ENCODE measurements around the gene PPP2R2C.

The PPP2R2C gene

DNA sequence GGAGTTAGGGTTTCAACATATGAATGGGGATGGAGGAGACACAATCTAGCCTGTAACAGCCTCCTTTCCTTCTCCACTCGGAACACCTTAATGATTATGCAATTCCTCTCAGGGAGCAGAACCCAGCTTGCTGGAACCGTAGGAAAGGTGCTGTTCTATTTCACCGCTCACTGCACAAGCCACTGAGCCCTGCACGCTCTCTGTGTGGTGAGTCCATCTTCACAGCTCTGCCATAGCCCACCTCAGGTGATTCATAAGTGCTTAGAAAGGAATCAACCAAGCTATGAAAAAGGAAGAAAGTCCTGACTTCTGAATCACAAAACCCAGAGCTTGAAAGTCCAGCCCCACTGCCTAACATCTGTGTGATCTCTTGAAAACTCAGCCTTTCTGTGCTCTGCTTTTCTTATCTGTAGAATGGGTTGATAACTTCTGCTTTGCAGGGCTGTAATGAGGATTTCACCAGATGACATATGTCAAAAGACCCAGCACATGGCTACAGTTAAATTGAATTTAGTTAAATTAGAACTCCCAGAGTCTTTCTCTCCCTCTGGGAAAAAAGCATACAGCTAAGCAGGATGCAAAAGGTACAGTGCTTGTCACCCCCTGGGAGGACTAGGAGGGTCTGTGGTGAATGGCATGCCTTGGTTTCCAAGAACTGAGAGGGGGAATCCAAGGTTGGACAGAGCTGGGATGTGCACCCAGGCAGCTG is 111.2 kb downstream of the PPP2R2C start:
- H3K4me1 ChIP-seq (ENCODE audit: control insufficient read depth, low read depth, low read length), result no peaks in the 10 kb centered on the region
- H3K4me3 ChIP-seq (ENCODE audit: low read length), result no peak overlapping the region
- H3K27ac ChIP-seq (ENCODE audit: low read length), result no peak overlapping the region
- H3K9ac ChIP-seq (ENCODE audit: low read length), result no peak overlapping the region
- no peaks in the 10 kb centered on the region for H3K36me3 ChIP-seq (ENCODE audit: control insufficient read depth, low read depth, low read length)
- peaks cover 13% of the 10 kb centered on the region for H3K27me3 ChIP-seq (ENCODE audit: control insufficient read depth, insufficient read depth, low read length)
- H3K9me3 ChIP-seq (ENCODE audit: control insufficient read depth, low read depth, low read length), result no peaks in the 10 kb centered on the region

DNA sequence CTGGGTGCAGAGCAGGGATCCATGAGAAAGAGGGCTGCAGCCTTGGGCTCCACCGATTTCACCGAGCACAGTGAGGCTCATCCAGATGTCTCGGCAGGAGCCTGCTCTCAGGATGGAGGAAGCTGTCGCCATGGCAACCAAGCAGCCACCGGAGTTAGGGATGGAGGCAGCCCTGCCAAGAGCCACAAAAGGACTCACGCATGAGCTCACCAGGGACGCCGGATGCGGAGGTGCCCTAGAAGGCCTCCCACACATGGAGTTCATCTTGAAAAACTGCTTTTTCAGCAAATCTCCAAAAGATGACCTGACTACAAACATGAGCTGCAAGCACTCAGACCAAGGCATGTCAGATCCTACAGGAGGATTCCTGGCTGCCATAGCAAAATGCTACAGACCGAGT is 112.0 kb downstream of the PPP2R2C start:
- no peaks in the 10 kb centered on the region for H3K9me3 ChIP-seq (ENCODE audit: control insufficient read depth, low read depth, low read length)
- peaks cover 13% of the 10 kb centered on the region for H3K27me3 ChIP-seq (ENCODE audit: control insufficient read depth, insufficient read depth, low read length)
- H3K4me3 ChIP-seq (ENCODE audit: low read length), result no peak overlapping the region
- H3K36me3 ChIP-seq (ENCODE audit: control insufficient read depth, low read depth, low read length), result no peaks in the 10 kb centered on the region
- H3K9ac ChIP-seq (ENCODE audit: low read length), result no peak overlapping the region
- no peak overlapping the region for H3K27ac ChIP-seq (ENCODE audit: low read length)
- no peaks in the 10 kb centered on the region for H3K4me1 ChIP-seq (ENCODE audit: control insufficient read depth, low read depth, low read length)

DNA sequence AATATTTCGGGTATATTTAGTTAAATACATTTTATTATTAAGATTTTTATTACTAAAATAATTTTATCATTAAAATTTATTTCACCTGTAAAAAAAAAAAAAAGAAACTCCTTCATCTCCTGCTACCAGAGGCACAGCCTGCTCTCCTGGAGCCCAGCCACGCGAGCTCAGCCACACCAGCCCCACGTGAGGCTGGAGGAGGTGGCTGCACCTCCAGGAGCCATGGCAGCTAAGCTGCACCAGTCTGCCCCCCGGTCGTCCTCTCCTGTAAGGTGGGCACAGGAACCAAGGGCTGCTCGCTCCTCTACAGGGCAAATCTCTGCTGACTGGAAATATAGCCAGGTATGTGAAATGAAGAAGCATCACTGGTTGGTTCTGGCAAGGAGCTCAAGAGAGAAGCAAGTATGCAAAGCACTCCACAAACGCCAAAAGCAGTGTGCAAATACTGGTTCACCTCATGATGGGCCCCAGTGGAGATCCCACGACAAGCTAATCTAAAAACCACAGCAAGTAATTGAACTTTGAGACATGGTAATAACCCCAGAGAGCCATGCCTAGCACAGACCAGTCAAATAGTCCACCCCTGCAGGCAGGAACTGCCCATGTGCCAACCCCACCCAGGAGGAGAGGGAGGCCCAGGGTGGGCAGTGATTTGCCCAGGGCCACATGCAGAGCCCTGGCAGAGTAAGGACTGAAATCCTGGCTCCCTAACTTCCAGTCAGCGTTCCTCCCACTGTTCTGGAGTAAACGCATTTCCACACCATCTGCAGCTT is 112.7 kb downstream of the PPP2R2C start:
- Histone ChIP-seq H3K4me3 (ENCODE audit: low read length) (no peak overlapping the region), H3K9me3 (ENCODE audit: control insufficient read depth, low read depth, low read length) (no peaks in the 10 kb centered on the region), H3K36me3 (ENCODE audit: control insufficient read depth, low read depth, low read length) (no peaks in the 10 kb centered on the region), H3K27me3 (ENCODE audit: control insufficient read depth, insufficient read depth, low read length) (peaks cover 13% of the 10 kb centered on the region), H3K27ac (ENCODE audit: low read length) (no peak overlapping the region), H3K9ac (ENCODE audit: low read length) (no peak overlapping the region), H3K4me1 (ENCODE audit: control insufficient read depth, low read depth, low read length) (no peaks in the 10 kb centered on the region)

DNA sequence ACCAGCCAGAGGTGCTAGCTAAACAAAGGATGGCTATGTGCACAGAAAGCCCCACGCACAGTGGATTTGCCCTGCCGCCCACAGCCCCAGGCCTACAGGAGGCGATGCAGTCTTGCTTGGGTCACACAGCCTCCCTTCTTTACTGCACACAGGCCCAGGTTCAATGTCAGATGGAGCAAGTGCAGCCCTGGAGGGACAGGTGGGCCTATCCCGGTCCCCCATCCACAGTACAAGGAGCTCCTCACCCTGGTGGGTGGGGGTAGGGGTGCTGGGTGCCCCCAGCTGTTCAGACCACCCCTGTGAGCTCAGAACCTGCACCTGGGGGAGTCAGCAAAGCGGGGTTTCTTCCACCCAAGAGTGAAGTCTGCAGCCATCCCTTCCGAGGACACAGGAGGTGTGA is 114.9 kb downstream of the PPP2R2C start:
- H3K27ac ChIP-seq (ENCODE audit: low read length), result no peak overlapping the region
- peaks cover 13% of the 10 kb centered on the region for H3K27me3 ChIP-seq (ENCODE audit: control insufficient read depth, insufficient read depth, low read length)
- H3K4me3 ChIP-seq (ENCODE audit: low read length), result no peak overlapping the region
- no peaks in the 10 kb centered on the region for H3K4me1 ChIP-seq (ENCODE audit: control insufficient read depth, low read depth, low read length)
- H3K9ac ChIP-seq (ENCODE audit: low read length), result no peak overlapping the region
- no peaks in the 10 kb centered on the region for H3K9me3 ChIP-seq (ENCODE audit: control insufficient read depth, low read depth, low read length)
- no peaks in the 10 kb centered on the region for H3K36me3 ChIP-seq (ENCODE audit: control insufficient read depth, low read depth, low read length)

DNA sequence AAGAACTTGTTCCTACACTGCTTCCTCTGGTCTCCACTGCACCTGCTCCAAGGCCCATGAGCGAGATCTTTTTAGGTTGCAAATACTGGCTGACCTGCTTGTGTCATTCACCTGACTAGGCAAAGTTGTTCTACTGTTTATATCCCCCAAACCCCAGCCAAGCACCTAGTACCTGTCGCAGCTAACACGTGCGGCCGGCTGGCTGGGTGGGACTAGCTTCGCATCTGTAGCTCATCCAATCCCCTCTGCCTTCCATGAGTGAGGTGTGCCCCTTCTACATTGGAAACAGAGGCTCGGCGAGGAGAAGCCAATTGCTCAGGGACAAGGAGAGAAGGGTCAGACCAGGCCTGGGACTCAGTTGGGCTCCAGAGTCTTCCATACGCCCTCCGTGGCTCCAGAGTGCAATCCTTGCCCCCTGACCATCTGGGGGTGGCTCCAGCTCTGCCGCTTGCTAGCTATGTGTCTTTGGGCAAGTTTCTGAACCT is 116.3 kb downstream of the PPP2R2C start:
- H3K36me3 ChIP-seq (ENCODE audit: control insufficient read depth, low read depth, low read length), result no peaks in the 10 kb centered on the region
- no peaks in the 10 kb centered on the region for H3K4me1 ChIP-seq (ENCODE audit: control insufficient read depth, low read depth, low read length)
- no peak overlapping the region for H3K9ac ChIP-seq (ENCODE audit: low read length)
- H3K9me3 ChIP-seq (ENCODE audit: control insufficient read depth, low read depth, low read length), result no peaks in the 10 kb centered on the region
- H3K27ac ChIP-seq (ENCODE audit: low read length), result no peak overlapping the region
- no peak overlapping the region for H3K4me3 ChIP-seq (ENCODE audit: low read length)
- peaks cover 9% of the 10 kb centered on the region for H3K27me3 ChIP-seq (ENCODE audit: control insufficient read depth, insufficient read depth, low read length)

DNA sequence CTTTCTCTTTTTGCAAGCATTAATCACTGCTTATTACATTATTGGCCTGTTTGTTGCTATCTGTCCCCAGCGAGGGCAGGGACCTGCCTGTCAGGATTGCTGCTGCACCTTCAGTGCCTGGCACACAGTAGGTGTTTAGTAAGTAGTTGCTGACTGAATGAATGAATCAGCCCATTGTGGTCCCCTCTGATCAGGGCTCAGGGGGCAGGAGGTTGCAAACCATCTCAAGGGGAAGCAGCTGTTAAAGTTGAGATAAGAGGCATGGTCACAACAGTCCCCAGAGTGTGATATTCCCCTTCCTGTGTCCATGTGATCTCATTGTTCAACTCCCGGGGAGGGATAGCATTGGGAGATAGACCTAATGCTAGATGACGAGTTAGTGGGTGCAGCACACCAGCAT is 117.4 kb downstream of the PPP2R2C start:
- Histone ChIP-seq H3K4me3 (ENCODE audit: low read length) (no peak overlapping the region), H3K9ac (ENCODE audit: low read length) (no peak overlapping the region), H3K36me3 (ENCODE audit: control insufficient read depth, low read depth, low read length) (no peaks in the 10 kb centered on the region), H3K27ac (ENCODE audit: low read length) (no peak overlapping the region), H3K4me1 (ENCODE audit: control insufficient read depth, low read depth, low read length) (no peaks in the 10 kb centered on the region), H3K9me3 (ENCODE audit: control insufficient read depth, low read depth, low read length) (no peaks in the 10 kb centered on the region), H3K27me3 (ENCODE audit: control insufficient read depth, insufficient read depth, low read length) (peaks cover 5% of the 10 kb centered on the region)

DNA sequence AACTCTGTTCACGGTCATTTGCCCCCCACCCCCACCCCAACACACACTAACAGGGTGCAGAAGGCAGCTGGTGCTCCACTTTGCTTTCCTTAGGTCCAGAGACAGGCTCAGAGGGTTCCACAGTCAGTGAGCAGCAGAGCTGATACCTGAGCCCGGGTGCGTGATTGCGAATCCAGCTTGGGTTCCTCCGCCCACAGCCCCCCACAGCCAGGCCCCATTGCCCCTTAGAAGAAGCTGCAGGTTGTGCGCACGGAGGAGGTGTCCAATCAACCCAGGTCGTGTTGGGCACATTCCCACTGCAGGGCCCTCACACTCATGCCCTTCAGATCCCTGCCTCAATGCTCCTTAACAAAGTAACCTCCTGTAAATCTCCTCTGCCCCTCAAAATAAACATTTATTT is 117.8 kb downstream of the PPP2R2C start:
- Histone ChIP-seq H3K27me3 (ENCODE audit: control insufficient read depth, insufficient read depth, low read length) (peaks cover under 1% of the 10 kb centered on the region), H3K4me3 (ENCODE audit: low read length) (no peak overlapping the region), H3K9ac (ENCODE audit: low read length) (no peak overlapping the region), H3K4me1 (ENCODE audit: control insufficient read depth, low read depth, low read length) (no peaks in the 10 kb centered on the region), H3K27ac (ENCODE audit: low read length) (no peak overlapping the region), H3K36me3 (ENCODE audit: control insufficient read depth, low read depth, low read length) (no peaks in the 10 kb centered on the region), H3K9me3 (ENCODE audit: control insufficient read depth, low read depth, low read length) (no peaks in the 10 kb centered on the region)

DNA sequence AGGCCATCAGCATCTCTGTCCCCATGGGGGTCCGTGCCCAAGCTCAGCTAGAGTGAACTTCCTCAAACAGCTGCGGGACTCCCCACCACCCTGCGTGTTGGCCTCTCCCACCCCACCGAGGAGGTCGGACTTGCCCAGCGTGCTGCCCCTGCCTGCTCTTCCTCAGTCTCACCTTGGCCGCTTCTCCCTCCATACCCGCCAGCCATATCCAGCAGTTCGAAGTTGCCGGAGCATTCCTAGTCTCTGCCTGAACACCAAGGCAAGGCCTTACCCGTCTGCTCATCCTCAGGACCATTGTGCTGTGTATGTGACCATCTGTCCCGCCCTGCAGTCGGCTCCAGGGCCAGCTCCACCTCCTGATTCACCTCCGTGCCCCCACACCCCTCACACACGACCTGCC is 118.3 kb downstream of the PPP2R2C start:
- Histone ChIP-seq H3K36me3 (ENCODE audit: control insufficient read depth, low read depth, low read length) (no peaks in the 10 kb centered on the region), H3K9me3 (ENCODE audit: control insufficient read depth, low read depth, low read length) (no peaks in the 10 kb centered on the region), H3K4me1 (ENCODE audit: control insufficient read depth, low read depth, low read length) (no peaks in the 10 kb centered on the region), H3K4me3 (ENCODE audit: low read length) (no peak overlapping the region), H3K27ac (ENCODE audit: low read length) (no peak overlapping the region), H3K27me3 (ENCODE audit: control insufficient read depth, insufficient read depth, low read length) (no peaks in the 10 kb centered on the region), H3K9ac (ENCODE audit: low read length) (no peak overlapping the region)

DNA sequence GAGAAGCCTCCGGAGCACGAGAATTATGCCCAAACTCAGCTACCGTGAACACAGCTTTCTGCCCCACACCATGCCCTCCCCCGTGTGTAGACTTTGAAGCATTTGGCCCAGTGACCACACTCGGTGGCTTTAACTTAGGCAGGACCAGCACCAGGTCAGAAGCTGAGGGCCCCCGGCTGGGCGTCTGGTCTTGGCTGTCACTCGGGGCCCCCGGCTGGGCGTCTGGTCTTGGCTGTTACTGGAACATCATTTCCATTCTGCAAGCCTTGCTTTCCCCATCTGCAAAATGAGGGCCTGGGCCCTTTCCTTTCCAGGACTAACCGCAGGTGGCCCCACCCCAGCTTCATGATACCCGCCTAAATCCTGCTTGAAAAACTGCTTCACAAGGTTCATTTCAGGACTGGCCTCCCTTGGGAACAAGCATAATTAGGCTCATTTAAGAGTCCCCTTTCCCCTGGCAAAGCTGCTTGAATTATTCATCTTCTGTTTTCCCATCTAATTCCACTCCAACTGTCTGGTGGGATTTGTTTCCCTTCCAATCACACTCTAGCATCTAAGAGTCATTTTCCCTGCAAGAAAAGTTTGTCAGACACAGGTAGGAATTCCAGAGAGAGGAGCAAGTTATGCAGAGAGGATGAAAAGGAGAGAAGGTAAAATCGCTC is 120.3 kb downstream of the PPP2R2C start:
- H3K27me3 ChIP-seq (ENCODE audit: control insufficient read depth, insufficient read depth, low read length), result no peaks in the 10 kb centered on the region

DNA sequence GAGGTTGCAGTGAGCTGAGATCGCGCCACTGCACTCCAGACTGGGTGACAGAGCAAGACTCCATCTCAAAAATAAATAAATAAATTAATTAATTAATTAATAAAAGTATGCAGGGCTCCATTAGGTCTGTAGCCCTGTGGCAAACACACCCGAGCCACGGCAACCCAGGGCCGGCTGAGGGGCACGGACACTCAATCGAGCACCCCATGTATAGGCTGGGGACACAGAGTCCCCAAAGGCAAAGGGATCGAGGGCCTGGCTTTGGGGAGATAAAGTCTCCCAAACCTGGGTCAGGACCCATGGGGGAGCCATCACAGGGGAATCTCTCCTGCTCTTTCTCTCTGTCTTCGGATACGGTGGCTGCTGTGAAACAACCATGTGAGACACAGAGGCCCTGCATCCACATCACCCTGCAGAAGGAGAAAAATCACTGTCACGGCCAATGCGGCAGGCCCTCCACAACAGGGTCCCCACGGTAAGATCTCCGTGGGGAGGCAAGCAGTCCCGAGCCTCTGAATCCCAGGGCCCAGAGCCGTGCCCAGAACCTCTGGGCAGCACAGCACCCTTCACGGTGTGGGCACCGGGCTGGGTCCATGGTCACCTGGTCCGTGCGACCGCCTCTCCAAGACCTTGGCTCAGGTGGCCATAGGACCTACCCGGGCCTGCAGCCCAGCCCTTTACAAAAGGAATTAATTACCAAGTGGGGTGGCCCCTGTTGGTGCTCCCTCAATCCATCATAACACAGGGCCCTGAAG is 121.0 kb downstream of the PPP2R2C start:
- Histone ChIP-seq H3K27ac (ENCODE audit: low read length) (no peak overlapping the region), H3K9me3 (ENCODE audit: control insufficient read depth, low read depth, low read length) (no peaks in the 10 kb centered on the region), H3K4me1 (ENCODE audit: control insufficient read depth, low read depth, low read length) (no peaks in the 10 kb centered on the region), H3K4me3 (ENCODE audit: low read length) (no peak overlapping the region), H3K36me3 (ENCODE audit: control insufficient read depth, low read depth, low read length) (no peaks in the 10 kb centered on the region), H3K27me3 (ENCODE audit: control insufficient read depth, insufficient read depth, low read length) (no peaks in the 10 kb centered on the region), H3K9ac (ENCODE audit: low read length) (no peak overlapping the region)

More for the DNA sequence above, 120.3 kb downstream of the PPP2R2C start:
- Histone ChIP-seq H3K4me3 (ENCODE audit: low read length) (no peak overlapping the region), H3K27ac (ENCODE audit: low read length) (no peak overlapping the region), H3K4me1 (ENCODE audit: control insufficient read depth, low read depth, low read length) (no peaks in the 10 kb centered on the region), H3K9me3 (ENCODE audit: control insufficient read depth, low read depth, low read length) (no peaks in the 10 kb centered on the region), H3K9ac (ENCODE audit: low read length) (no peak overlapping the region), H3K36me3 (ENCODE audit: control insufficient read depth, low read depth, low read length) (no peaks in the 10 kb centered on the region)

DNA sequence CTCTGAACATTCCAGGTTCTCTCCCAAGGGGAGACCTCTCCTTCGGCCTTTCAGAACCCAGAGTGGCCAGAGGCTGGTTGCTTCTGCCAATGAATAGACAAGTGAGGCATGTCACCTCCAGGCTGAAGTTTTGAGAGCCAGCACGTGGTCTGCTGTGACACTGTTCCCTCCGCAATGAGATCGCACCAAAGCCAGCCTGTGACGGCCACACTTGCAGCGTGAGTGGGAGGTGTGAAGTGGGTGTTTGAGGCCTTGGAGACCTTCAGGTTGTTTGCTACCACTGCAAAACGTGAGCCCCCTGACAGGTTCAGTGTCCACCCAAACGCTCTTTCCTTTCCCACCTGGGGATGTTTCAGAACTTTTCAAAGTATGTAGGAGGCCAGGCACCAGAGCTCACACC is 121.8 kb downstream of the PPP2R2C start:
- H3K9ac ChIP-seq (ENCODE audit: low read length), result no peak overlapping the region
- no peaks in the 10 kb centered on the region for H3K27me3 ChIP-seq (ENCODE audit: control insufficient read depth, insufficient read depth, low read length)
- H3K4me3 ChIP-seq (ENCODE audit: low read length), result no peak overlapping the region
- no peaks in the 10 kb centered on the region for H3K4me1 ChIP-seq (ENCODE audit: control insufficient read depth, low read depth, low read length)
- H3K9me3 ChIP-seq (ENCODE audit: control insufficient read depth, low read depth, low read length), result no peaks in the 10 kb centered on the region
- H3K36me3 ChIP-seq (ENCODE audit: control insufficient read depth, low read depth, low read length), result no peaks in the 10 kb centered on the region
- H3K27ac ChIP-seq (ENCODE audit: low read length), result no peak overlapping the region

Measured in iPS-18a (cell line).